Esophagus squamous epithelium (tissue), 5 donors: ENCODE data around the gene PPT2. TPM values are rescaled to one million over a fixed set of nuclear protein-coding genes. Genes with fewer than 3 reads are reported as not detected.

Experiments used
- DNase-seq: peaks from one replicate; lab custom pipeline; 2025; lab: John Stamatoyannopoulos, UW
- H3K27ac ChIP-seq, 4 donors: fragments of 200-600 bp; sonication (generic); one replicate each; pipeline ENCODE4 v1.5.1; 2016 to 2019; ENCODE audit warnings: mild to moderate bottlenecking in 1 of 4
- H3K27me3 ChIP-seq, 4 donors: fragments of 200-600 bp; sonication (generic); 1 replicate in 3 of 4; 2 replicates in 1 of 4; pipeline versions ENCODE4 v1.5.1 to v1.6.0; 2017 to 2021; ENCODE audit warnings: antibody characterized with exemption in 1 of 4
- H3K36me3 ChIP-seq, 3 donors: fragments of 200-600 bp; sonication (generic); one replicate each; pipeline ENCODE4 v1.5.1; 2016 to 2019
- H3K4me1 ChIP-seq, 3 donors: fragments of 200-600 bp; sonication (generic); one replicate each; pipeline ENCODE4 v1.5.1; 2017 to 2019
- H3K4me3 ChIP-seq, 4 donors: fragments of 200-600 bp; sonication (generic); 1 replicate in 3 of 4; 2 replicates in 1 of 4; pipeline ENCODE4 v1.5.1; 2016 to 2019; ENCODE audit warnings: mild to moderate bottlenecking in 2 of 4, moderate library complexity in 1 of 4
- H3K9me3 ChIP-seq, 3 donors: fragments of 200-600 bp; sonication (generic); one replicate each; pipeline ENCODE4 v1.5.1; 2016 to 2019
- CTCF ChIP-seq, 6 experiments: fragments of 450-650 bp in 4 of 6; fragments of 200-600 bp in 2 of 6; sonication (generic) in 2 of 6; IDR thresholded peaks; one replicate each; pipeline ENCODE4 v1.5.1; 2016 to 2019; ENCODE audit warnings: antibody characterized with exemption in 6 of 6, mild to moderate bottlenecking in 4 of 6, moderate library complexity in 4 of 6
- POLR2A ChIP-seq, 4 donors: fragments of 450-650 bp; IDR thresholded peaks; one replicate each; pipeline ENCODE4 v1.6.1; 2017; ENCODE audit warnings: antibody characterized with exemption in 4 of 4, mild to moderate bottlenecking in 4 of 4, moderate library complexity in 3 of 4
- WGBS, 2 donors: methylation state at CpG; one replicate each; pipeline ENCODE4 v1.1.5; 2018; 5-methylcytosine and 5-hydroxymethylcytosine counted together
- intact Hi-C: fragments of 100-400 bp; cut with DNase I; formaldehyde crosslinking; loops from one replicate; pipeline ENCODE4 v1.15.0; 2022
- total RNA-seq, 4 donors: library from RNA; depleted of rRNA; stranded (reverse); fragments of >200 nt; gene quantifications; one replicate each; pipeline ENCODE4 v1.1.0, GENCODE V29; 2016
- donor health status: DM: yes; HTN: yes; CAD: no.

Gene PPT2
- total RNA-seq, 4 donors from 2014 or later, result 17.3 to 133 (median 23.7) TPM

GRCh38 chr6:32173051-32173727 lies 19.2 kb downstream of the PPT2 start:
- intact Hi-C loops, result no loop called here
- Histone ChIP-seq H3K4me1 (peaks cover 18 to 48% (median 22%) of the 10 kb centered on the region in 3 donors), H3K36me3 (peaks cover 5 to 35% (median 13%) of the 10 kb centered on the region in 3 donors), H3K4me3 (no peak overlapping the region), H3K9me3 (no peaks in the 10 kb centered on the region), H3K27ac (peak overlapping the region in 3 of 4 donors; percentile 1 to 12 (median 3)), H3K27me3 (no peaks in the 10 kb centered on the region)
- no peak for DNase-seq
- 66 to 67% methylated on average over 4 of the region's 4 CpGs for WGBS, 2 donors
- TF ChIP-seq CTCF (IDR thresholded peaks at IDR 0.05) (no peak), POLR2A (IDR thresholded peaks at IDR 0.05) (no peak)

GRCh38 chr6:32174416-32174815 lies 20.5 kb downstream of the PPT2 start:
- TF ChIP-seq POLR2A (IDR thresholded peaks at IDR 0.05) (no peak), CTCF (IDR thresholded peaks at IDR 0.05) (no peak)
- intact Hi-C loops, result no loop called here
- no peak for DNase-seq
- H3K4me3 ChIP-seq, result no peak overlapping the region
- peaks cover 26 to 57% (median 30%) of the 10 kb centered on the region in 3 donors for H3K4me1 ChIP-seq
- H3K36me3 ChIP-seq, result peaks cover under 1 to 23% (median 13%) of the 10 kb centered on the region in 3 donors
- 83 to 94% methylated on average over 1 of the region's 1 CpG for WGBS, 2 donors
- no peak overlapping the region for H3K27ac ChIP-seq
- H3K9me3 ChIP-seq, result no peaks in the 10 kb centered on the region
- no peaks in the 10 kb centered on the region for H3K27me3 ChIP-seq

GRCh38 chr6:32175322-32175710 lies 21.4 kb downstream of the PPT2 start:
- H3K4me1 ChIP-seq, result peaks cover 27 to 66% (median 38%) of the 10 kb centered on the region in 3 donors
- intact Hi-C loops, result no loop called here
- H3K4me3 ChIP-seq, result peak overlapping the region; percentile 66 to 96 (median 90)
- H3K27me3 ChIP-seq, result no peaks in the 10 kb centered on the region
- no peak for TF ChIP-seq CTCF (IDR thresholded peaks at IDR 0.05)
- TF ChIP-seq POLR2A (IDR thresholded peaks at IDR 0.05), result no peak
- H3K9me3 ChIP-seq, result no peaks in the 10 kb centered on the region
- peaks cover 0 to 23% (median 6%) of the 10 kb centered on the region in 3 donors for H3K36me3 ChIP-seq
- H3K27ac ChIP-seq, result peak overlapping the region; percentile 90 to 97 (median 96)
- WGBS, 2 donors, result 6 to 10% methylated on average over 2 of the region's 2 CpGs
- DNase-seq, result no peak

- H3K27me3 ChIP-seq, result no peaks in the 10 kb centered on the region
- peak within 1 kb of the TSS; percentile 90 to 97 (median 96) for H3K27ac ChIP-seq
- intact Hi-C loops, result no loop called here
- no peak for TF ChIP-seq CTCF (IDR thresholded peaks at IDR 0.05)
- peak in 2 of 4 donors; percentile 43 to 73 for TF ChIP-seq POLR2A (IDR thresholded peaks at IDR 0.05)
- peak; percentile 51 for DNase-seq
- H3K9me3 ChIP-seq, result no peaks in the 10 kb centered on the region
- peaks cover 0 to 23% (median under 1%) of the 10 kb centered on the region in 3 donors for H3K36me3 ChIP-seq
- H3K4me3 ChIP-seq, result peak within 1 kb of the TSS; percentile 66 to 96 (median 90)
- peaks cover 27 to 72% (median 38%) of the 10 kb centered on the region in 3 donors for H3K4me1 ChIP-seq
- WGBS, 2 donors, result 1 to 2% methylated on average over 16 to 18 of the region's 27 CpGs
Observed at GRCh38 chr6:32175711-32176475, 22.0 kb downstream of the PPT2 start, which contains the start of gene AGPAT1. AGPAT1 (minus strand) TSS chr6:32176084; CDS start chr6:32171496, 4,588 bp downstream.
